Smooth muscle cell (in vitro differentiated cells): ENCODE results near the gene COMT. TPM values are rescaled to one million over a fixed set of nuclear protein-coding genes. Genes with fewer than 3 reads are reported as not detected.

Source experiments
- DNase-seq: peaks from one replicate; lab custom pipeline; 2025; ENCODE audit not compliant: unreplicated experiment; lab: John Stamatoyannopoulos, UW
- H2AFZ ChIP-seq: fragments of 200-600 bp; sonication (generic); 2 replicates; pipeline ENCODE4 v1.6.0; 2016; ENCODE audit warnings: antibody characterized with exemption, low read depth, mild to moderate bottlenecking
- H3F3A ChIP-seq: fragments of 200-600 bp; sonication (generic); 2 replicates; pipeline ENCODE4 v1.6.0; 2017; ENCODE audit warnings: antibody characterized with exemption, low read depth
- H3K27ac ChIP-seq: fragments of 200-600 bp; sonication (generic); 2 replicates; pipeline ENCODE4 v1.5.1; 2016; ENCODE audit warnings: low read depth, mild to moderate bottlenecking
- H3K27me3 ChIP-seq: fragments of 200-600 bp; sonication (generic); 2 replicates; pipeline ENCODE4 v1.6.1; 2016; ENCODE audit warnings: low read depth, mild to moderate bottlenecking
- H3K36me3 ChIP-seq: fragments of 200-600 bp; sonication (generic); 2 replicates; pipeline ENCODE4 v1.5.1; 2016; ENCODE audit warnings: low read depth
- H3K4me1 ChIP-seq: fragments of 200-600 bp; sonication (generic); 2 replicates; pipeline ENCODE4 v1.5.1; 2016; ENCODE audit warnings: low read depth
- H3K4me2 ChIP-seq: fragments of 200-600 bp; sonication (generic); 2 replicates; pipeline ENCODE4 v1.6.0; 2016; ENCODE audit warnings: mild to moderate bottlenecking
- H3K4me3 ChIP-seq: fragments of 200-600 bp; sonication (generic); 2 replicates; pipeline ENCODE4 v1.5.1; 2016; ENCODE audit warnings: mild to moderate bottlenecking
- H3K79me2 ChIP-seq: fragments of 200-600 bp; sonication (generic); 2 replicates; pipeline ENCODE4 v1.6.0; 2016; ENCODE audit warnings: low read depth, mild to moderate bottlenecking
- H3K9ac ChIP-seq: fragments of 200-600 bp; sonication (generic); 2 replicates; pipeline ENCODE4 v1.6.0; 2016; ENCODE audit warnings: low read depth
- H3K9me3 ChIP-seq: fragments of 200-600 bp; sonication (generic); replicated peaks from 2 replicates; pipeline ENCODE4 v1.5.1; 2016; ENCODE audit warnings: low read depth
- H4K20me1 ChIP-seq: fragments of 200-600 bp; sonication (generic); 2 replicates; pipeline ENCODE4 v1.6.0; 2016; ENCODE audit warnings: low read depth
- WGBS: methylation state at CpG from one replicate; pipeline ENCODE4 v1.1.7; 2016; ENCODE audit warnings: low lambda C conversion rate; 5-methylcytosine and 5-hydroxymethylcytosine counted together
- polyA plus RNA-seq: library from polyadenylated mRNA; unstranded; fragments of >200 nt; fragmentation: Nextera tagmentation; extraction: Ambion mirVana; gene quantifications from 2 replicates; pipeline ENCODE4 v1.2.1, GENCODE V29; 2016
- total RNA-seq: library from RNA; depleted of rRNA; stranded (reverse); fragments of >200 nt; gene quantifications from 2 replicates; pipeline ENCODE4 v1.2.3, GENCODE V29; 2014
- TF ChIP-seq, protein P1 (sequence below): fragments of 200-600 bp; sonication (generic); IDR thresholded peaks from 2 replicates; pipeline ENCODE4 v1.5.1; 2017; ENCODE audit warnings: borderline replicate concordance, mild to moderate bottlenecking, antibody characterized with exemption; ENCODE audit not compliant: insufficient read depth, poor library complexity, severe bottlenecking

The COMT gene
- total and polyA plus RNA-seq, 2 experiments from 2014 or later: 4.1 to 6.2 TPM

DNA sequence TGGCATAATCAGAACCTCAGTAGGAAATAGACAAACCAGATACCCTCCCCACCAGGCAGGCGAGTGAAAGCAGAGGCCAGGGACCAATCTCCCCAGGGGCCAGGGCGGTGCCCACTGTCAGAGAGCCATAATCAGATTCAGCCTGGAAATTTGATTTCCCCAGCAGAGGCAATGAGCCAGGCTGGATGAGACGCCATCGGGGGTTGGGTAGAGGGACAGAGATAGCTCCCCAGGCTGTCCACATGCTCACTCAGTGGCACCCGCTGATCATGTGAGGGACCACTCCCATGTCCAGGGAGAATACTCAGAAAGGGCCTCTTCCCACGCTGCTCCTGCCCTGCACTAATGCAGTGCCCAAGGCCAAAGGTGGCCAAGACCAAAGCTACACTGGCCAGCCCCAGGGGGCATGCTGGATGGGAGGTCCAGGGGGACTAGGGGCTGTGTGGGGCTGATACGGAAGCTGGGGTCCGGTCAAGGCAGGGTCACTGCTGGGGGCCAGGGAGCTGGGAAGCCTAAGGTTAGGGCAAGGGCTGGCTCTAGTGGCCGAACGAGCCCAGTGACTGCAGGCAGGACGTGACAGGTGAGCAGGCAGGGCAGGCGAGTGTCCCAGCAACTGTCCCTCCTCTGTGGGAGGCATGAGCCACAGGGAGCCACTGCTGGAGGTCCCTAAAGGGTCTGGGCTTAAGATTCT, 55.3 kb downstream of the COMT start:
- no peaks in the 10 kb centered on the region for H3K27me3 ChIP-seq
- no peak overlapping the region for H3K9ac ChIP-seq
- no peak overlapping the region for H3K4me2 ChIP-seq
- TF ChIP-seq, protein P1, sequence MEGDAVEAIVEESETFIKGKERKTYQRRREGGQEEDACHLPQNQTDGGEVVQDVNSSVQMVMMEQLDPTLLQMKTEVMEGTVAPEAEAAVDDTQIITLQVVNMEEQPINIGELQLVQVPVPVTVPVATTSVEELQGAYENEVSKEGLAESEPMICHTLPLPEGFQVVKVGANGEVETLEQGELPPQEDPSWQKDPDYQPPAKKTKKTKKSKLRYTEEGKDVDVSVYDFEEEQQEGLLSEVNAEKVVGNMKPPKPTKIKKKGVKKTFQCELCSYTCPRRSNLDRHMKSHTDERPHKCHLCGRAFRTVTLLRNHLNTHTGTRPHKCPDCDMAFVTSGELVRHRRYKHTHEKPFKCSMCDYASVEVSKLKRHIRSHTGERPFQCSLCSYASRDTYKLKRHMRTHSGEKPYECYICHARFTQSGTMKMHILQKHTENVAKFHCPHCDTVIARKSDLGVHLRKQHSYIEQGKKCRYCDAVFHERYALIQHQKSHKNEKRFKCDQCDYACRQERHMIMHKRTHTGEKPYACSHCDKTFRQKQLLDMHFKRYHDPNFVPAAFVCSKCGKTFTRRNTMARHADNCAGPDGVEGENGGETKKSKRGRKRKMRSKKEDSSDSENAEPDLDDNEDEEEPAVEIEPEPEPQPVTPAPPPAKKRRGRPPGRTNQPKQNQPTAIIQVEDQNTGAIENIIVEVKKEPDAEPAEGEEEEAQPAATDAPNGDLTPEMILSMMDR: no peak
- H4K20me1 ChIP-seq: no peaks in the 10 kb centered on the region
- no peaks in the 10 kb centered on the region for H3K9me3 ChIP-seq
- H3K4me1 ChIP-seq: peaks cover 33% of the 10 kb centered on the region
- H3K36me3 ChIP-seq: no peaks in the 10 kb centered on the region
- H3K27ac ChIP-seq: no peak overlapping the region
- H2AFZ ChIP-seq: no peak overlapping the region
- 92% methylated on average over 11 of the region's 12 CpGs for WGBS
- H3K79me2 ChIP-seq: no peaks in the 10 kb centered on the region
- DNase-seq: no peak
- no peaks in the 10 kb centered on the region for H3F3A ChIP-seq
- H3K4me3 ChIP-seq: no peak overlapping the region

DNA sequence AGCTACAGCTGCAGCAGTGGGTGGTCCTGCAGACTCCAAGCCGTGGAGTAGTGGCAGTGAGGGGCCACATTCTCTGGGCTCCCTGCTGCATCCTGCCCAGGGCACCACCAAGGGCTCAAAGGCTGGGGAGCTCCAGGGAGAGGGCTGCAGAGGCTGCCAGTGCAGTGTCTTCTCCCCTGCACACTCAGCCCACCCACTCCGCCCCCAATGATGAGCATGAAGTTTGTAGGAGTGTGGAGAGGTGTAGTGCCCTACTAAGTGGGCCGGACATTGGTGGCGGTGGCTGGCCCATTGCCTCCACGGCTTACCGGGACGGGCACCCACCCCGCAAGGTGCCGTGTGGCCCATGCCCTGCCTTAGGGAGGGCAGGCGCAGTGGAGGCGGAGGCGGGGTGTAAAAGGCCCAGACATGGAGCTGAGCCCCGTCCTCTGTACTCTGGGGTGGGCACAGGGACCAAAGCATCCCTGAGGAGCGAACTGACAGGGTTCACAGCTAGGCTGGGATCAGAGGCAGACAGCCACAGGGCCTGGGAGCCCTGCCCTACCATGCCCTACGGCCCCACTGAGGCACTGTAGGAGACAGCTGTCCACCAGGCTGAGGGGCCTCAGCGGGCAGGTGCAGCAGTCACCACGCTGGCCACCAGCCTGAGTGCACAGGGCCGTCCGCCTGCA, 56.1 kb downstream of the COMT start:
- no peaks in the 10 kb centered on the region for H4K20me1 ChIP-seq
- H3K9ac ChIP-seq: no peak overlapping the region
- no peaks in the 10 kb centered on the region for H3K9me3 ChIP-seq
- H3K36me3 ChIP-seq: no peaks in the 10 kb centered on the region
- no peak overlapping the region for H2AFZ ChIP-seq
- no peaks in the 10 kb centered on the region for H3K79me2 ChIP-seq
- WGBS: 89% methylated on average over 19 of the region's 19 CpGs
- TF ChIP-seq, protein P1: no peak
- H3K27ac ChIP-seq: no peak overlapping the region
- no peak overlapping the region for H3K4me3 ChIP-seq
- no peaks in the 10 kb centered on the region for H3K27me3 ChIP-seq
- peaks cover 33% of the 10 kb centered on the region for H3K4me1 ChIP-seq
- DNase-seq: no peak
- no peaks in the 10 kb centered on the region for H3F3A ChIP-seq
- H3K4me2 ChIP-seq: no peak overlapping the region

DNA sequence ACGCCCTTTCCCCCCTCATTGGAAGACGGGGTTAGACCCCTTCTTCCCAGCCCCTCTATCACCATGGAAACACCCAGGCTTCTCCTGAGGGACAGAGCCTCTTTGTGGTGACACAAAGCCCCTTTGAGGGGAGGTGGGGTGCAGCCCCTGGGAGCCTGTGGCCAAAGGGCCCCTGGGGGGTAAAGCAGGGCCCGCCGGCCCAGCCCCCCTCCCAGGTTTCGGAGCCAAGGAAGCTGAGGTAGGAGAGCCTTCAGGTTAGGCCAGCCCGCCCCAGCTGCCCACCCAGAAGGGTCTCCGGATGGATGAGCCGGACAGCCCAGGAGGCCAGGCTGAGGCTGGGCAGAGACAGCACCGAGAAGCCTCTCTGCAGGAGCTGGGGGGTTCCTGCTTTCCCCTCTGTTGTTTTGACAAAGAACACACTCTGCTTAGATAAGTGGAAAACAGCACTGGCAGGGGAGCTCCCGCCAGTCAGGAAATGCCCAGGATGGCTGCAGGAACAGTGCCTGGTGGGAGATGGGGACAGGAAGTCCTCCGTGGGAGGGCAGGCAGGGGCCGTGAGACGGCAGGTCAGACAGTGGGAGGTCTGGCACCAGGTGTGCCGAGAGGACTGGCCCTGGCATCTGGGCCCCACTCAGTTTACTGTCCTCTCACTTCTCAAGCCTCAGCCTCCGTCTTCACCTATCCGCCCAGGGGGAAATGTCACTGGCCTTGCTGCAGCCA, 56.8 kb downstream of the COMT start:
- H4K20me1 ChIP-seq: no peaks in the 10 kb centered on the region
- no peaks in the 10 kb centered on the region for H3K79me2 ChIP-seq
- no peak overlapping the region for H2AFZ ChIP-seq
- H3K4me1 ChIP-seq: peaks cover 33% of the 10 kb centered on the region
- no peak overlapping the region for H3K4me3 ChIP-seq
- H3K27me3 ChIP-seq: no peaks in the 10 kb centered on the region
- TF ChIP-seq, protein P1: no peak
- H3K36me3 ChIP-seq: no peaks in the 10 kb centered on the region
- peaks cover 4% of the 10 kb centered on the region for H3K9me3 ChIP-seq
- 62% methylated on average over 14 of the region's 16 CpGs for WGBS
- DNase-seq: no peak
- no peak overlapping the region for H3K9ac ChIP-seq
- no peak overlapping the region for H3K4me2 ChIP-seq
- H3F3A ChIP-seq: peaks cover 5% of the 10 kb centered on the region
- H3K27ac ChIP-seq: no peak overlapping the region
